H1 (cell line): Measurements from ENCODE around the gene POU6F2. TPM values are rescaled to one million over a fixed set of nuclear protein-coding genes. Genes with fewer than 3 reads are reported as not detected.

Experiments
- CBX8 ChIP-seq: fragments of 300-800, 300-1000 bp; sonication (generic); IDR thresholded peaks from 2 replicates; pipeline ENCODE4 v1.7.1; 2016; ENCODE audit warnings: low read depth, low read length, borderline replicate concordance
- CEBPB ChIP-seq: IDR thresholded peaks from 2 replicates; pipeline ENCODE4 v1.6.1; 2012; ENCODE audit warnings: low read depth, low read length
- CHD7 ChIP-seq: fragments of 300-600 bp; sonication (generic); IDR thresholded peaks from 2 replicates; pipeline ENCODE4 v1.7.1; 2012; ENCODE audit warnings: low read length, moderate library complexity, mild to moderate bottlenecking, inconsistent platforms; ENCODE audit not compliant: insufficient replicate concordance
- KDM5A ChIP-seq: fragments of 200-600 bp; IDR thresholded peaks from 2 replicates; pipeline ENCODE4 v1.7.1; 2012; ENCODE audit warnings: mild to moderate bottlenecking, low read length, inconsistent platforms, mixed read lengths
- SIN3A ChIP-seq, 2 experiments: IDR thresholded peaks in 1 of 2; conservative IDR thresholded peaks in 1 of 2; 2 replicates each; pipeline ENCODE4 v1.6.1; 2011 to 2012; ENCODE audit warnings: low read length in 2 of 2, improper control_type of control experiment in 1 of 2, low read depth in 1 of 2, mild to moderate bottlenecking in 1 of 2
- polyA plus RNA-seq, 7 experiments: library from polyadenylated mRNA; depleted of rRNA in 3 of 7; stranded (reverse) in 5 of 7; unstranded in 2 of 7; fragments of >200 nt in 5 of 7; fragments of 200-250 nt in 2 of 7; gene quantifications; 1 replicate in 5 of 7; 2 replicates in 1 of 7; 4 replicates in 1 of 7; pipeline versions ENCODE4 v1.2.1 to v1.2.3, GENCODE V29; 2011 to 2013; ENCODE audit warnings: missing spikeins in 2 of 7, mixed read lengths in 2 of 7
- total RNA-seq: library from RNA; stranded (reverse); fragmentation: NEBNext Ultra II Directional; extraction: Animal tissue kit (Norgen Biotek cat#: 25700); gene quantifications from 2 replicates; pipeline ENCODE4 v1.2.1, GENCODE V29; 2021

POU6F2 gene
- total and polyA plus RNA-seq, 2 of the 8 experiments (the other 6 are each of a cell fraction or from before 2014, with no cell fraction given) = 1.1 to 2.0 TPM

GRCh38 chr7:39321909-39322498 lies 344.3 kb downstream of the POU6F2 start (continued):
- TF ChIP-seq CHD7 (no peak), CEBPB (no peak), CBX8 (no peak), KDM5A (no peak), SIN3A (conservative IDR thresholded peaks at IDR 0.05 in 1 of 2, IDR thresholded peaks at IDR 0.05 in 1 of 2; ENCODE audit: low read depth in 1 of 2, low read length in 2 of 2) (no peak)
